H9 (cell line): ENCODE results near the gene SYDE2. TPM values are rescaled to one million over a fixed set of nuclear protein-coding genes. Genes with fewer than 3 reads are reported as not detected.

Source experiments
- DNase-seq: peaks from one replicate; pipeline ENCODE4 v3.0.0-alpha.2; 2017
- H2AFZ ChIP-seq: one replicate; pipeline ENCODE4 v1.6.1; 2013; ENCODE audit warnings: mild to moderate bottlenecking, low read length, control low read depth, moderate library complexity
- H2AK5ac ChIP-seq: 2 replicates; pipeline ENCODE4 v1.6.1; 2013; ENCODE audit warnings: low read length, control low read depth, mixed read lengths; ENCODE audit not compliant: insufficient read length
- H2BK120ac ChIP-seq: one replicate; pipeline ENCODE4 v1.6.1; 2013; ENCODE audit warnings: low read depth, mild to moderate bottlenecking, low read length, control low read depth, inconsistent platforms; ENCODE audit not compliant: poor library complexity, severe bottlenecking
- H2BK12ac ChIP-seq: 2 replicates; pipeline ENCODE4 v1.6.1; 2013; ENCODE audit warnings: low read length, control low read depth, mixed read lengths, low read depth; ENCODE audit not compliant: insufficient read length
- H2BK15ac ChIP-seq: 2 replicates; pipeline ENCODE4 v1.6.1; 2013; ENCODE audit warnings: low read depth, low read length, control low read depth
- H2BK20ac ChIP-seq: one replicate; pipeline ENCODE4 v1.6.1; 2013; ENCODE audit warnings: low read depth, mild to moderate bottlenecking, low read length, control low read depth, inconsistent platforms; ENCODE audit not compliant: poor library complexity, severe bottlenecking
- H2BK5ac ChIP-seq: 2 replicates; pipeline ENCODE4 v1.6.1; 2013; ENCODE audit warnings: low read length, control low read depth, mixed read lengths; ENCODE audit not compliant: insufficient read length
- H3K14ac ChIP-seq: 2 replicates; pipeline ENCODE4 v1.6.1; 2013; ENCODE audit warnings: low read length, control low read depth; ENCODE audit not compliant: insufficient read depth
- H3K18ac ChIP-seq: 2 replicates; pipeline ENCODE4 v1.6.1; 2013; ENCODE audit warnings: low read depth, mild to moderate bottlenecking, mixed read lengths, low read length, control low read depth; ENCODE audit not compliant: insufficient read length
- H3K23ac ChIP-seq: 2 replicates; pipeline ENCODE4 v1.6.1; 2013; ENCODE audit warnings: low read length, control low read depth, mixed read lengths, low read depth; ENCODE audit not compliant: insufficient read length
- H3K23me2 ChIP-seq: 2 replicates; pipeline ENCODE4 v1.6.1; 2013; ENCODE audit warnings: low read depth, mild to moderate bottlenecking, mixed read lengths, low read length, control low read depth; ENCODE audit not compliant: insufficient read length, poor library complexity, severe bottlenecking
- H3K27ac ChIP-seq: 2 replicates; pipeline ENCODE4 v1.5.1; 2013; ENCODE audit warnings: low read length, control low read depth, mixed read lengths, low read depth; ENCODE audit not compliant: insufficient read length
- H3K27me3 ChIP-seq: 2 replicates; pipeline ENCODE4 v1.6.1; 2013; ENCODE audit warnings: low read length, control low read depth, inconsistent platforms; ENCODE audit not compliant: insufficient read depth
- H3K4ac ChIP-seq: 2 replicates; pipeline ENCODE4 v1.6.1; 2013; ENCODE audit warnings: low read depth, mild to moderate bottlenecking, control low read depth, inconsistent platforms, low read length, moderate library complexity
- H3K4me1 ChIP-seq: 2 replicates; pipeline ENCODE4 v1.6.1; 2013; ENCODE audit warnings: low read length, control low read depth, inconsistent platforms; ENCODE audit not compliant: insufficient read depth
- H3K4me2 ChIP-seq: 2 replicates; pipeline ENCODE4 v1.6.1; 2013; ENCODE audit warnings: low read length, control low read depth, mixed read lengths; ENCODE audit not compliant: insufficient read length, insufficient read depth
- H3K56ac ChIP-seq: 2 replicates; pipeline ENCODE4 v1.6.1; 2013; ENCODE audit warnings: low read depth, mild to moderate bottlenecking, mixed read lengths, low read length, control low read depth; ENCODE audit not compliant: insufficient read length
- H3K79me1 ChIP-seq: 2 replicates; pipeline ENCODE4 v1.6.1; 2013; ENCODE audit warnings: low read depth, mild to moderate bottlenecking, moderate library complexity, low read length, control low read depth, inconsistent platforms; ENCODE audit not compliant: insufficient read depth, poor library complexity, severe bottlenecking
- H3K79me2 ChIP-seq: 2 replicates; pipeline ENCODE4 v1.6.1; 2013; ENCODE audit warnings: low read length, control low read depth, inconsistent platforms; ENCODE audit not compliant: insufficient read depth
- H3K9ac ChIP-seq: 2 replicates; pipeline ENCODE4 v1.6.1; 2013; ENCODE audit warnings: low read length, control low read depth, mixed read lengths; ENCODE audit not compliant: insufficient read length; ENCODE audit errors: extremely low read depth
- H3K9me3 ChIP-seq: one replicate; pipeline ENCODE4 v1.6.1; 2013; ENCODE audit warnings: low read depth, low read length, inconsistent platforms; ENCODE audit not compliant: control insufficient read depth
- H3T11ph ChIP-seq: one replicate; pipeline ENCODE4 v1.6.1; 2013; ENCODE audit warnings: mild to moderate bottlenecking, low read length, control low read depth, inconsistent platforms
- H4K20me1 ChIP-seq: one replicate; pipeline ENCODE4 v1.6.1; 2013; ENCODE audit not compliant: control insufficient read depth, insufficient read length, insufficient read depth
- H4K5ac ChIP-seq: 2 replicates; pipeline ENCODE4 v1.6.1; 2013; ENCODE audit warnings: low read depth, mild to moderate bottlenecking, mixed read lengths, low read length, control low read depth; ENCODE audit not compliant: insufficient read length
- H4K8ac ChIP-seq: replicated peaks from 2 replicates; pipeline ENCODE4 v1.6.1; 2013; ENCODE audit warnings: low read length, control low read depth, mixed read lengths, low read depth; ENCODE audit not compliant: insufficient read length
- H4K91ac ChIP-seq: 2 replicates; pipeline ENCODE4 v1.6.1; 2013; ENCODE audit warnings: low read depth, mild to moderate bottlenecking, moderate library complexity, mixed read lengths, low read length, control low read depth; ENCODE audit not compliant: insufficient read length
- H3K27ac Mint-ChIP-seq, 3 experiments: 2 replicates in 2 of 3; 3 replicates in 1 of 3; pipeline ENCODE4 v1.8.0; 2020 to 2021; ENCODE audit warnings: mixed read lengths in 3 of 3, mild to moderate bottlenecking in 1 of 3, moderate library complexity in 1 of 3
- H3K27me3 Mint-ChIP-seq: 2 replicates; pipeline ENCODE4 v1.8.0; 2021; ENCODE audit warnings: low read depth, mild to moderate bottlenecking, moderate library complexity, mixed read lengths
- H3K36me3 Mint-ChIP-seq, 3 experiments: 2 replicates in 2 of 3; 3 replicates in 1 of 3; pipeline ENCODE4 v1.8.0; 2020 to 2021; ENCODE audit warnings: low read depth in 3 of 3, mixed read lengths in 3 of 3; ENCODE audit not compliant: insufficient read depth in 1 of 3
- H3K4me1 Mint-ChIP-seq, 2 experiments: 2 replicates each; pipeline ENCODE4 v1.8.0; 2020; ENCODE audit warnings: mixed read lengths in 2 of 2
- H3K4me3 Mint-ChIP-seq, 2 experiments: 2 replicates in 1 of 2; 3 replicates in 1 of 2; pipeline ENCODE4 v1.8.0; 2020 to 2021; ENCODE audit warnings: mild to moderate bottlenecking in 2 of 2, mixed read lengths in 2 of 2, moderate library complexity in 1 of 2
- H3K9me3 Mint-ChIP-seq, 2 experiments: 2 replicates in 1 of 2; 3 replicates in 1 of 2; pipeline ENCODE4 v1.8.0; 2020; ENCODE audit warnings: mild to moderate bottlenecking in 2 of 2, mixed read lengths in 2 of 2, moderate library complexity in 1 of 2
- WGBS: extraction: QIAGEN DNeasy Blood & Tissue Kit; methylation state at CpG from one replicate; pipeline ENCODE4 v1.1.7; 2013; ENCODE audit warnings: missing lambda C conversion rate, low lambda C conversion rate, mixed read lengths; ENCODE audit not compliant: insufficient read length; ENCODE audit errors: extremely low coverage; 5-methylcytosine and 5-hydroxymethylcytosine counted together
- total RNA-seq: library from RNA; stranded (reverse); gene quantifications from 2 replicates; pipeline ENCODE4 v1.2.1, GENCODE V29; 2021
- TF ChIP-seq, protein P1 (sequence below): fragments of 200-600 bp; sonication (generic); conservative IDR thresholded peaks from 3 replicates; pipeline ENCODE4 v1.8.0; 2021; ENCODE audit warnings: antibody characterized with exemption, mild to moderate bottlenecking

SYDE2 gene
- total RNA-seq, 1 experiment from 2014 or later, result 12.4 TPM

DNA sequence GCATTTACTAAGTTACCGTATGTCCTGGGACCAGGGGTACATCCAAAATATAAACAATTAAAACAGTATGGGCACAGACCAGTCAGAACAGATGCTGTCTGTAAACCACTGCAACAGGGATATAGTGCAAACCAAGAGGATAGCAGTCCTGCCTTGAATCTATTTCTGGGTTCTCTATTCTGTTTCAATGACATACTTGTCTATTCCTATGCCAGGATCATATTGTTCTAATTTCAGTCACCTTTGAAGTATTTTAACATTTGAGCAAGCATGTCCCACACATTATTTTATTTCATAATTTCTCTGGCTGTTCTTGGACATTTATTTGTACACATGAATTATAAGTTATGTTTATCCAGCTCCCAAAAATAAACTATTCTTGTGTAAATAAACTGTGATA lies 28.2 kb upstream of the SYDE2 start:
- Histone ChIP-seq H2AFZ (no peak overlapping the region), H2BK120ac (no peak overlapping the region), H3K4me1 (peaks cover 4% of the 10 kb centered on the region; the same call in 1 of the 2 replicates), H3K23ac (no peak overlapping the region), H3K79me1 (no peaks in the 10 kb centered on the region), H2AK5ac (no peak overlapping the region), H3K27ac (no peak overlapping the region), H2BK15ac (no peak overlapping the region), H4K8ac (no peak overlapping the region), H2BK12ac (no peak overlapping the region), H4K20me1 (no peaks in the 10 kb centered on the region), H3K23me2 (no peaks in the 10 kb centered on the region), H3K79me2 (no peaks in the 10 kb centered on the region), H3K14ac (no peak overlapping the region), H3K56ac (no peak overlapping the region), H2BK5ac (no peak overlapping the region), H4K91ac (no peak overlapping the region), H3T11ph (no peak overlapping the region), H3K9ac (no peak overlapping the region), H3K4ac (no peak overlapping the region), H2BK20ac (no peak overlapping the region), H3K9me3 (no peaks in the 10 kb centered on the region), H3K27me3 (no peaks in the 10 kb centered on the region), H4K5ac (no peak overlapping the region), H3K4me2 (no peak overlapping the region), H3K18ac (no peak overlapping the region)
- Mint-ChIP-seq H3K27ac (no peak overlapping the region), H3K4me3 (no peak overlapping the region), H3K36me3 (no peaks in the 10 kb centered on the region), H3K9me3 (no peaks in the 10 kb centered on the region), H3K27me3 (no peaks in the 10 kb centered on the region; the same call in 1 of the 2 replicates), H3K4me1 (peaks cover 31 to 39% of the 10 kb centered on the region in 2 experiments)
- DNase-seq, result no peak
- TF ChIP-seq, protein P1, sequence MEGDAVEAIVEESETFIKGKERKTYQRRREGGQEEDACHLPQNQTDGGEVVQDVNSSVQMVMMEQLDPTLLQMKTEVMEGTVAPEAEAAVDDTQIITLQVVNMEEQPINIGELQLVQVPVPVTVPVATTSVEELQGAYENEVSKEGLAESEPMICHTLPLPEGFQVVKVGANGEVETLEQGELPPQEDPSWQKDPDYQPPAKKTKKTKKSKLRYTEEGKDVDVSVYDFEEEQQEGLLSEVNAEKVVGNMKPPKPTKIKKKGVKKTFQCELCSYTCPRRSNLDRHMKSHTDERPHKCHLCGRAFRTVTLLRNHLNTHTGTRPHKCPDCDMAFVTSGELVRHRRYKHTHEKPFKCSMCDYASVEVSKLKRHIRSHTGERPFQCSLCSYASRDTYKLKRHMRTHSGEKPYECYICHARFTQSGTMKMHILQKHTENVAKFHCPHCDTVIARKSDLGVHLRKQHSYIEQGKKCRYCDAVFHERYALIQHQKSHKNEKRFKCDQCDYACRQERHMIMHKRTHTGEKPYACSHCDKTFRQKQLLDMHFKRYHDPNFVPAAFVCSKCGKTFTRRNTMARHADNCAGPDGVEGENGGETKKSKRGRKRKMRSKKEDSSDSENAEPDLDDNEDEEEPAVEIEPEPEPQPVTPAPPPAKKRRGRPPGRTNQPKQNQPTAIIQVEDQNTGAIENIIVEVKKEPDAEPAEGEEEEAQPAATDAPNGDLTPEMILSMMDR, result no peak
- WGBS, result no CpG with 5 or more reads among the region's 1 CpG
